Upper lobe of left lung (tissue), 4 donors: ENCODE measurements around the gene ATP5PF.

ENCODE experiments used
- EP300 ChIP-seq, 4 donors: sonication (generic); formaldehyde crosslinking; IDR thresholded peaks; one replicate each; pipeline ENCODE4 v1.5.1; 2017; ENCODE audit warnings: antibody characterized with exemption in 4 of 4, control low read depth in 2 of 4
- POLR2AphosphoS5 ChIP-seq, 2 donors: sonication (generic); formaldehyde crosslinking; IDR thresholded peaks; one replicate each; pipeline ENCODE4 v1.5.1; 2017; ENCODE audit warnings: antibody characterized with exemption in 2 of 2
- TF ChIP-seq, protein P1 (sequence below), 6 experiments: fragments of 450-650 bp in 4 of 6; fragments of 200-600 bp in 2 of 6; sonication (generic) in 2 of 6; IDR thresholded peaks; one replicate each; pipeline ENCODE4 v1.5.1; 2016 to 2019; ENCODE audit warnings: antibody characterized with exemption in 6 of 6

DNA sequence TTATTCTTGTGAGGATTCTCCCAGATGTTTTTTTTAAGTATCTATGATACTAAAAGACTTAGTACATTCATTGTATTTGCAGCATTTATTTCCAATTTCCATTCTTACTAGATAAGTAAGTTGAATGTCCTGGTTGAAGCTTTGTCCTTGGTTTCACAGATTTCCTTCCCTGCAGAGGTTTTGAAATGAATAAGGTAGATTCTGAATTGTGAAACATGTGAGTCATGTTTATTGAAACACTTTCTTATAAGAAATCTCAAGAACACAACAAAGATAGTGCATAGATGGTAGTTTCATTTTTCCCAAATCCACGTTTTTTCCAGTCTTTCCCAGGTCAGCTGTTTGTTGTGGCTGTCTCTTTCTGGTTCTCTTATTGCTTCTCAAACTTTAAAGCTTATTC, 24.9 kb upstream of the ATP5PF start:
- TF ChIP-seq, protein P1, sequence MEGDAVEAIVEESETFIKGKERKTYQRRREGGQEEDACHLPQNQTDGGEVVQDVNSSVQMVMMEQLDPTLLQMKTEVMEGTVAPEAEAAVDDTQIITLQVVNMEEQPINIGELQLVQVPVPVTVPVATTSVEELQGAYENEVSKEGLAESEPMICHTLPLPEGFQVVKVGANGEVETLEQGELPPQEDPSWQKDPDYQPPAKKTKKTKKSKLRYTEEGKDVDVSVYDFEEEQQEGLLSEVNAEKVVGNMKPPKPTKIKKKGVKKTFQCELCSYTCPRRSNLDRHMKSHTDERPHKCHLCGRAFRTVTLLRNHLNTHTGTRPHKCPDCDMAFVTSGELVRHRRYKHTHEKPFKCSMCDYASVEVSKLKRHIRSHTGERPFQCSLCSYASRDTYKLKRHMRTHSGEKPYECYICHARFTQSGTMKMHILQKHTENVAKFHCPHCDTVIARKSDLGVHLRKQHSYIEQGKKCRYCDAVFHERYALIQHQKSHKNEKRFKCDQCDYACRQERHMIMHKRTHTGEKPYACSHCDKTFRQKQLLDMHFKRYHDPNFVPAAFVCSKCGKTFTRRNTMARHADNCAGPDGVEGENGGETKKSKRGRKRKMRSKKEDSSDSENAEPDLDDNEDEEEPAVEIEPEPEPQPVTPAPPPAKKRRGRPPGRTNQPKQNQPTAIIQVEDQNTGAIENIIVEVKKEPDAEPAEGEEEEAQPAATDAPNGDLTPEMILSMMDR (IDR thresholded peaks at IDR 0.05): no peak
- TF ChIP-seq EP300 (IDR thresholded peaks at IDR 0.05) (no peak), POLR2AphosphoS5 (IDR thresholded peaks at IDR 0.05) (no peak)
